Measurements from ENCODE around the gene KLHL6.

KLHL6 gene

GRCh38 chr3:183439515-183439914 is 116.0 kb downstream of the KLHL6 start:
- TF ChIP-seq REST (IDR thresholded peaks at IDR 0.05; ENCODE audit: insufficient read depth in 1 of 2, low read depth in 2 of 2, low read length in 2 of 2) (no peak), POLR2AphosphoS5 (IDR thresholded peaks at IDR 0.05; ENCODE audit: low read depth, low read length) (no peak), SIN3A (IDR thresholded peaks at IDR 0.05; ENCODE audit: borderline replicate concordance, insufficient read depth, low read length) (no peak), FOXP2 (optimal IDR thresholded peaks at IDR 0.05; ENCODE audit: borderline replicate concordance, extremely low read depth, extremely low read length, insufficient read depth) (no peak), TAF1 (IDR thresholded peaks at IDR 0.05; ENCODE audit: borderline replicate concordance, insufficient read depth, low read length) (no peak)

GRCh38 chr3:183438735-183439134 is 116.8 kb downstream of the KLHL6 start:
- TF ChIP-seq SIN3A (IDR thresholded peaks at IDR 0.05; ENCODE audit: borderline replicate concordance, insufficient read depth, low read length) (no peak), REST (IDR thresholded peaks at IDR 0.05; ENCODE audit: insufficient read depth in 1 of 2, low read depth in 2 of 2, low read length in 2 of 2) (no peak), FOXP2 (optimal IDR thresholded peaks at IDR 0.05; ENCODE audit: borderline replicate concordance, extremely low read depth, extremely low read length, insufficient read depth) (no peak), TAF1 (IDR thresholded peaks at IDR 0.05; ENCODE audit: borderline replicate concordance, insufficient read depth, low read length) (no peak), POLR2AphosphoS5 (IDR thresholded peaks at IDR 0.05; ENCODE audit: low read depth, low read length) (no peak)

GRCh38 chr3:183437666-183438564 is 117.6 kb downstream of the KLHL6 start:
- TF ChIP-seq FOXP2 (optimal IDR thresholded peaks at IDR 0.05; ENCODE audit: borderline replicate concordance, extremely low read depth, extremely low read length, insufficient read depth) (no peak), SIN3A (IDR thresholded peaks at IDR 0.05; ENCODE audit: borderline replicate concordance, insufficient read depth, low read length) (no peak), POLR2AphosphoS5 (IDR thresholded peaks at IDR 0.05; ENCODE audit: low read depth, low read length) (no peak), REST (IDR thresholded peaks at IDR 0.05; ENCODE audit: insufficient read depth in 1 of 2, low read depth in 2 of 2, low read length in 2 of 2) (no peak), TAF1 (IDR thresholded peaks at IDR 0.05; ENCODE audit: borderline replicate concordance, insufficient read depth, low read length) (no peak)
